Jurkat, Clone E6-1 (cell line): Measurements from ENCODE around the gene CPED1.
"Not testable (repeated sequence)": the region's sequence is repeated elsewhere in the genome, so short reads cannot be mapped to it uniquely, and the experiment has no call there.

Experiments used
- DNase-seq: peaks from one replicate; pipeline ENCODE4 v3.0.0-alpha.2; 2011; ENCODE audit warnings: low read depth, low spot score
- H3K4me3 ChIP-seq: 2 replicates; pipeline ENCODE4 v1.5.1; 2011; ENCODE audit warnings: mild to moderate bottlenecking, low read length, control low read depth, moderate library complexity

Gene CPED1

GRCh38 chr7:121313220-121313792 lies 324.8 kb downstream of the CPED1 start:
- DNase-seq = no peak

GRCh38 chr7:121313793-121314676 lies 325.5 kb downstream of the CPED1 start:
- H3K4me3 ChIP-seq = no peak overlapping the region; the same call in 1 of the 2 replicates
- no peak for DNase-seq

More at GRCh38 chr7:121313220-121313792, 324.8 kb downstream of the CPED1 start:
- no peak overlapping the region for H3K4me3 ChIP-seq

- not testable (repeated sequence) for DNase-seq, H3K4me3 ChIP-seq
Observed at GRCh38 chr7:121315170-121315569, 326.7 kb downstream of the CPED1 start.

- DNase-seq = no peak
- no peak overlapping the region for H3K4me3 ChIP-seq
Observed at GRCh38 chr7:121322460-121322859, 333.9 kb downstream of the CPED1 start.

GRCh38 chr7:121323515-121324302 lies 335.2 kb downstream of the CPED1 start:
- no peak for DNase-seq
- H3K4me3 ChIP-seq = no peak overlapping the region

- no peak for DNase-seq
- H3K4me3 ChIP-seq = no peak overlapping the region
Observed at GRCh38 chr7:121327671-121328070, 339.2 kb downstream of the CPED1 start.

GRCh38 chr7:121328508-121329190 lies 340.1 kb downstream of the CPED1 start, which contains the start of gene WNT16:
TSS of gene WNT16 (plus strand) at chr7:121329000. CDS start at chr7:121329293, 293 bp downstream.
- no peak for DNase-seq
- no peak within 1 kb of the TSS for H3K4me3 ChIP-seq

GRCh38 chr7:121329191-121330052 lies 340.9 kb downstream of the CPED1 start:
- no peak overlapping the region for H3K4me3 ChIP-seq
- no peak for DNase-seq

- H3K4me3 ChIP-seq = no peak overlapping the region
- DNase-seq = no peak
Observed at GRCh38 chr7:121330053-121330833, 341.7 kb downstream of the CPED1 start.

- no peak overlapping the region for H3K4me3 ChIP-seq
- no peak for DNase-seq
Observed at GRCh38 chr7:121331048-121331447, 342.5 kb downstream of the CPED1 start.

GRCh38 chr7:121331574-121331973 lies 343.1 kb downstream of the CPED1 start:
- no peak overlapping the region for H3K4me3 ChIP-seq
- no peak for DNase-seq

GRCh38 chr7:121334376-121334775 lies 345.9 kb downstream of the CPED1 start:
- no peak overlapping the region for H3K4me3 ChIP-seq

GRCh38 chr7:121334875-121335648 lies 346.6 kb downstream of the CPED1 start:
- no peak for DNase-seq
- no peak overlapping the region for H3K4me3 ChIP-seq

More at GRCh38 chr7:121334376-121334775, 345.9 kb downstream of the CPED1 start:
- no peak for DNase-seq

GRCh38 chr7:121336579-121336978 lies 348.1 kb downstream of the CPED1 start:
- no peak overlapping the region for H3K4me3 ChIP-seq
- DNase-seq = no peak

GRCh38 chr7:121337398-121337797 lies 348.9 kb downstream of the CPED1 start:
- no peak for DNase-seq
- H3K4me3 ChIP-seq = no peak overlapping the region

GRCh38 chr7:121339082-121339481 lies 350.6 kb downstream of the CPED1 start:
- no peak overlapping the region for H3K4me3 ChIP-seq
- DNase-seq = no peak

GRCh38 chr7:121341933-121342332 lies 353.4 kb downstream of the CPED1 start:
- DNase-seq = no peak
- no peak overlapping the region for H3K4me3 ChIP-seq
